DOHH2 (cell line): ENCODE data around the gene CYP46A1.

ENCODE experiments used
- H3F3A ChIP-seq: fragments of 200-600 bp; sonication (generic), shearing (Covaris generic); 2 replicates; pipeline ENCODE4 v1.6.0; 2016; ENCODE audit warnings: antibody characterized with exemption, mild to moderate bottlenecking; ENCODE audit not compliant: control insufficient read depth, insufficient read depth
- H3K27ac ChIP-seq: fragments of 200-600 bp; sonication (generic); 2 replicates; pipeline ENCODE4 v1.5.1; 2014; ENCODE audit warnings: low read depth, mild to moderate bottlenecking, low read length, moderate library complexity
- H3K27me3 ChIP-seq: fragments of 200-600 bp; sonication (generic); 2 replicates; pipeline ENCODE4 v1.6.1; 2014; ENCODE audit warnings: mild to moderate bottlenecking, low read length, mixed read lengths; ENCODE audit not compliant: control insufficient read depth
- H3K36me3 ChIP-seq: fragments of 200-600 bp; sonication (generic); 2 replicates; pipeline ENCODE4 v1.6.1; 2014; ENCODE audit warnings: mild to moderate bottlenecking, low read length, moderate library complexity, mixed read lengths; ENCODE audit not compliant: control insufficient read depth
- H3K4me1 ChIP-seq: fragments of 200-600 bp; sonication (generic); 2 replicates; pipeline ENCODE4 v1.6.1; 2014; ENCODE audit warnings: mild to moderate bottlenecking, low read length, mixed read lengths; ENCODE audit not compliant: control insufficient read depth
- H3K4me2 ChIP-seq: fragments of 200-600 bp; sonication (generic); 2 replicates; pipeline ENCODE4 v1.6.0; 2014; ENCODE audit warnings: mild to moderate bottlenecking, low read length, moderate library complexity
- H3K4me3 ChIP-seq: fragments of 200-600 bp; sonication (generic); 2 replicates; pipeline ENCODE4 v1.5.1; 2014; ENCODE audit warnings: mild to moderate bottlenecking, low read length, mixed read lengths
- H3K79me2 ChIP-seq: fragments of 200-600 bp; sonication (generic); 2 replicates; pipeline ENCODE4 v1.6.1; 2014; ENCODE audit warnings: mild to moderate bottlenecking, low read length, mixed read lengths; ENCODE audit not compliant: control insufficient read depth
- H3K9me2 ChIP-seq: fragments of 200-600 bp; sonication (generic); replicated peaks from 2 replicates; pipeline ENCODE4 v1.6.1; 2014; ENCODE audit warnings: mild to moderate bottlenecking, low read length, mixed read lengths; ENCODE audit not compliant: control insufficient read depth
- H3K9me3 ChIP-seq: fragments of 200-600 bp; sonication (generic); 2 replicates; pipeline ENCODE4 v1.6.1; 2014; ENCODE audit warnings: antibody characterized with exemption, low read length, mixed read lengths; ENCODE audit not compliant: control insufficient read depth, insufficient read depth
- H4K20me1 ChIP-seq: fragments of 200-600 bp; sonication (generic); 2 replicates; pipeline ENCODE4 v1.6.0; 2014; ENCODE audit warnings: low read depth, mild to moderate bottlenecking, antibody characterized with exemption, low read length, moderate library complexity; ENCODE audit not compliant: control insufficient read depth, insufficient read depth
- EZH2phosphoT487 ChIP-seq: fragments of 200-600 bp; sonication (generic); IDR thresholded peaks from 2 replicates; pipeline ENCODE4 v1.6.1; 2017; ENCODE audit warnings: borderline replicate concordance, mild to moderate bottlenecking, antibody characterized with exemption, low read length, moderate library complexity, mixed read lengths
- TF ChIP-seq, protein P1 (sequence below): fragments of 200-600 bp; sonication (generic); IDR thresholded peaks from one replicate; pipeline ENCODE4 v1.5.1; 2014; ENCODE audit warnings: antibody characterized with exemption, mild to moderate bottlenecking, low read depth, low read length; ENCODE audit not compliant: poor library complexity, severe bottlenecking

CYP46A1 gene

DNA sequence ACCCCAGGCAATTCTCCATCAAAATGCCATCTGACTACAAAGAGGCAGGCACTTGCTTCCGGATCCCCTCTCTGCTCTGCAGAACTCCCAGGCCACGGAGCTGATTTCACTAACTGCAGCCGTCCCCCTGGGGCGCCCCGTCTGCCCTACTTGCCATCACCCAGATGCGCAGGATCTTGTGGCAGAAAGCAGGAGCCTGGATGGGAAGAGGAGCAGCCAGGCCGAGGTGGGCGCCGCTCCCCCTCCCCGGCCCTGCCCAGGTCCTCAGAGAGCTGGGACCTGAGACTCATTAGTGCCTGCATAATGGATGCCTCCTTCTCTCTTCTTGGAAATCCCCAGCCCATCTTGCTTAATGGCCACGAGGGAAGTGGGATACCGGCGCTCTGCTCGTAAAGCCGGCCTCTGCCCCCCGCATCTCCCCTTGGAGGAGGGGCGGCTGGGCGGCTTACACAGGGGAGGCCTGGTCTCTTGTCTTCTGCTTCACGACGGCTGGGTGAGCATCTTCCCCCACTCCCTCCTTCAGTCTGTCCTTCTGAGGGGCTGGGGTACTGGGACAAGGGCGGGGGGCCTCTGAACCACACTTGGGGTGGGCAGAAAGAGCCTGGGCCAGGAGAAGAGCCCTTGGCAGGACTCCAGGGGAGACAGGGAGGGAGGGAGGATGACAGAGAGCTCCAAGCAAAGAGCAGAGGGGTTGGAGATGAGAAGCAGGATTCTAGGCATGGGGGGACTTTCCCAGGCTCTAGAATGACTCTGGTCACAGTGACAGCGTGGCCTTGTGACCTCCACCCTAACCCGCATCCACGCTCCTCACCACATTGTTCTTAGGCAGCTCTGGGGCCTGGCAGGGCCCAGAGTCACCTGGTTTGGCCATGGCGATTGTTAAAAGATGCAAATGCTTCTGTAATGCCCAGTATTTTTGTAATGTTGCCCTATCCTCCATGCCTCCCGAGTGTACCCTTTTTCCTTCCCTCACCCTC lies 89.7 kb downstream of the CYP46A1 start:
- no peaks in the 10 kb centered on the region for H3K79me2 ChIP-seq
- H3K36me3 ChIP-seq: no peaks in the 10 kb centered on the region
- 0 out of 2 replicates have a peak, but pooled peaks cover 3% of the 10 kb centered on the region for H3K4me1 ChIP-seq
- no peak overlapping the region for H3K4me2 ChIP-seq
- no peaks in the 10 kb centered on the region for H3F3A ChIP-seq
- peaks cover 7% of the 10 kb centered on the region for H3K27me3 ChIP-seq
- H3K9me2 ChIP-seq: no peaks in the 10 kb centered on the region
- TF ChIP-seq, protein P1, sequence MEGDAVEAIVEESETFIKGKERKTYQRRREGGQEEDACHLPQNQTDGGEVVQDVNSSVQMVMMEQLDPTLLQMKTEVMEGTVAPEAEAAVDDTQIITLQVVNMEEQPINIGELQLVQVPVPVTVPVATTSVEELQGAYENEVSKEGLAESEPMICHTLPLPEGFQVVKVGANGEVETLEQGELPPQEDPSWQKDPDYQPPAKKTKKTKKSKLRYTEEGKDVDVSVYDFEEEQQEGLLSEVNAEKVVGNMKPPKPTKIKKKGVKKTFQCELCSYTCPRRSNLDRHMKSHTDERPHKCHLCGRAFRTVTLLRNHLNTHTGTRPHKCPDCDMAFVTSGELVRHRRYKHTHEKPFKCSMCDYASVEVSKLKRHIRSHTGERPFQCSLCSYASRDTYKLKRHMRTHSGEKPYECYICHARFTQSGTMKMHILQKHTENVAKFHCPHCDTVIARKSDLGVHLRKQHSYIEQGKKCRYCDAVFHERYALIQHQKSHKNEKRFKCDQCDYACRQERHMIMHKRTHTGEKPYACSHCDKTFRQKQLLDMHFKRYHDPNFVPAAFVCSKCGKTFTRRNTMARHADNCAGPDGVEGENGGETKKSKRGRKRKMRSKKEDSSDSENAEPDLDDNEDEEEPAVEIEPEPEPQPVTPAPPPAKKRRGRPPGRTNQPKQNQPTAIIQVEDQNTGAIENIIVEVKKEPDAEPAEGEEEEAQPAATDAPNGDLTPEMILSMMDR: no peak
- no peak for TF ChIP-seq EZH2phosphoT487
- no peak overlapping the region for H3K27ac ChIP-seq
- no peak overlapping the region for H3K4me3 ChIP-seq
- no peaks in the 10 kb centered on the region for H3K9me3 ChIP-seq
- no peaks in the 10 kb centered on the region for H4K20me1 ChIP-seq

DNA sequence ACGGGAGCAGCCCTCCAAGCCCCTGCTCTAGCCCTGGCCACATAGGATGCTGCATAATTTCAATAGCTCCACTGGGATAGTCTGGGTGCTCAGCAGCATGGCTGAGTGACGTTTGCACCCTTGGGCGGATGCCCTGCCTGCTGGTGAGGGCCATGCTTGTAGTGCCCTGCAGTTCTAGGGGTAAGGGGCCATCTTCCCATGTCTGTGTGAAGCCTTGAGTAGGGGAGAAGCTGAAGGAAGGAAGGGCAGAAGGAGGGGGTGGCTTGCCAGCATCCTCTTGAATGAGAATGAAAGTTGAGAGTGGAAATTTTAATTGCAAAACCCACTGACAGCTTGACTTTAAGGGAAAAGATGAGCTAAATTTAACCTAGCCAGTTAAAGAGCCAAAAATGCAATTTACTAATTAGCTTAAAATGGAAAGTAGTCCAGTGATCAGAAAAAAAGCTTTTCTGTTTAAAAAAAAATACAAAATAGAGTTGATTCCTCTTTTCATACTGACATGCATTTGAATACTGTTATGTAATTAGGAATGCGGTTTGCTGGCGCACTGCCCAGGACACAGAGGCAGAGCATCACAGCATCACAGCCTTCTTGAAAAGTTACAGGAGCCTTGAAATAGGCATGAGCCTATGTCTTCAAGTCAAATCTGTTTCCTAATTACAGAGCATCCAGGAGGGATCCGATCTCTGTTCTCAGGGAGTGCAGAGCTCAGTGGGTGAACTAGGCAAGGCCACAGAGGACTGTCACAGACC lies 90.6 kb downstream of the CYP46A1 start:
- no peaks in the 10 kb centered on the region for H3K36me3 ChIP-seq
- no peaks in the 10 kb centered on the region for H3K9me3 ChIP-seq
- 0 out of 2 replicates have a peak, but pooled peaks cover 3% of the 10 kb centered on the region for H3K4me1 ChIP-seq
- TF ChIP-seq, protein P1: no peak
- no peak for TF ChIP-seq EZH2phosphoT487
- no peaks in the 10 kb centered on the region for H3K79me2 ChIP-seq
- H3K27me3 ChIP-seq: peaks cover 7% of the 10 kb centered on the region
- no peaks in the 10 kb centered on the region for H4K20me1 ChIP-seq
- no peak overlapping the region for H3K4me3 ChIP-seq
- H3K4me2 ChIP-seq: no peak overlapping the region
- H3K27ac ChIP-seq: no peak overlapping the region
- no peaks in the 10 kb centered on the region for H3K9me2 ChIP-seq
- H3F3A ChIP-seq: no peaks in the 10 kb centered on the region

DNA sequence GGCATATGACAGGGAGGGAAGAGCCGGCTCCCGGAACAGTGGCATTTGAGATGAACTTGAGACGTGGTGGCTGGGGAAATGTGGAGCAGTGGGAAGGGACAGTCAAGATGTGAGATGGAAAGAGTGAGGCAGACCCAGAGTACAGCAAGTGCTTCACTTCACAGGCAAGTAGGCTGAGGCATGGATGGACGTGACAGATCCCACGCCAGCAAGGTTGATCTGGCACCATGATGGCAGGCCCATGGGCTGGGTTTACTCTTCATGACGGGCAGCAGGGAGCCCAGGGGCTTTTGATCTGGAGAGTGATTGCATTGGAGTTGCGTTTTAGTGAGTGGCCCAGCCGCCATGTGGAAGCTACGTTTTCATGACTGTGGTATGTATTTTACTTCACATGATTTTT lies 91.3 kb downstream of the CYP46A1 start:
- Histone ChIP-seq H4K20me1 (no peaks in the 10 kb centered on the region), H3K9me2 (no peaks in the 10 kb centered on the region), H3K36me3 (no peaks in the 10 kb centered on the region), H3K4me2 (no peak overlapping the region), H3K9me3 (no peaks in the 10 kb centered on the region), H3K4me1 (0 out of 2 replicates have a peak, but pooled peaks cover 3% of the 10 kb centered on the region), H3K27me3 (peaks cover 7% of the 10 kb centered on the region), H3K27ac (no peak overlapping the region), H3F3A (no peaks in the 10 kb centered on the region), H3K79me2 (no peaks in the 10 kb centered on the region), H3K4me3 (no peak overlapping the region)
- TF ChIP-seq, protein P1: no peak
- no peak for TF ChIP-seq EZH2phosphoT487
